ENCODE measurements around the gene WASHC2A.
"Not testable (repeated sequence)": the region's sequence is repeated elsewhere in the genome, so short reads cannot be mapped to it uniquely, and the experiment has no call there.

- TF ChIP-seq CTCF (IDR thresholded peaks at IDR 0.05; ENCODE audit: low read depth, low read length); POLR2A (IDR thresholded peaks at IDR 0.05; ENCODE audit: extremely low read depth, insufficient read length): not testable (repeated sequence)
These were observed 101.8 kb downstream of the WASHC2A start for GRCh38 chr10:50169506-50169905.
